Measurements from ENCODE around the gene CD99.
A peak's percentile ranks its signal among the peaks of the same experiment; 100 is the strongest.
"Not testable (repeated sequence)": the region's sequence is repeated elsewhere in the genome, so short reads cannot be mapped to it uniquely, and the experiment has no call there.

The CD99 gene

DNA sequence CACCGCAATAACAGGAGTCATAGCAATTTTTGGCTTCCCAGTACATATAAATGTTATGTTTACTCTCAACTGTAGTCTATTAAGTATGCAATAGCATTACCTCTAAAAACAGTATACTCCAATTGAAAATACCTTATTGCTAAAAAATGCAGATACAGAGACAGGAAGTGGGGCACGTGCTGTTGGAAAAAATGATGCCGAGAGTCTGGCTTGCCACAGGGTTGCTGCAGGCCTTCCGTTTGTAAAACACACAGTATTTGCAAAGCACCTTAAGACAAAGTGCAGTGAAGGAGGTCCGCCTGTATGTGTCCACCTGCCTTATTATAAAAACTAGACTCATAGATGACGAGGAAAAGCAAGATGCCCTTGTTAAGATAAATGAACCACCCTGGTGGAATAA is 23.5 kb downstream of the CD99 start:
- no peak for DNase-seq (ENCODE audit: low read depth)
- TF ChIP-seq, protein P1, sequence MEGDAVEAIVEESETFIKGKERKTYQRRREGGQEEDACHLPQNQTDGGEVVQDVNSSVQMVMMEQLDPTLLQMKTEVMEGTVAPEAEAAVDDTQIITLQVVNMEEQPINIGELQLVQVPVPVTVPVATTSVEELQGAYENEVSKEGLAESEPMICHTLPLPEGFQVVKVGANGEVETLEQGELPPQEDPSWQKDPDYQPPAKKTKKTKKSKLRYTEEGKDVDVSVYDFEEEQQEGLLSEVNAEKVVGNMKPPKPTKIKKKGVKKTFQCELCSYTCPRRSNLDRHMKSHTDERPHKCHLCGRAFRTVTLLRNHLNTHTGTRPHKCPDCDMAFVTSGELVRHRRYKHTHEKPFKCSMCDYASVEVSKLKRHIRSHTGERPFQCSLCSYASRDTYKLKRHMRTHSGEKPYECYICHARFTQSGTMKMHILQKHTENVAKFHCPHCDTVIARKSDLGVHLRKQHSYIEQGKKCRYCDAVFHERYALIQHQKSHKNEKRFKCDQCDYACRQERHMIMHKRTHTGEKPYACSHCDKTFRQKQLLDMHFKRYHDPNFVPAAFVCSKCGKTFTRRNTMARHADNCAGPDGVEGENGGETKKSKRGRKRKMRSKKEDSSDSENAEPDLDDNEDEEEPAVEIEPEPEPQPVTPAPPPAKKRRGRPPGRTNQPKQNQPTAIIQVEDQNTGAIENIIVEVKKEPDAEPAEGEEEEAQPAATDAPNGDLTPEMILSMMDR (conservative IDR thresholded peaks at IDR 0.05; ENCODE audit: low read depth, low read length): no peak
- H3K4me3 ChIP-seq (ENCODE audit: low read depth, low read length): no peak overlapping the region

DNA sequence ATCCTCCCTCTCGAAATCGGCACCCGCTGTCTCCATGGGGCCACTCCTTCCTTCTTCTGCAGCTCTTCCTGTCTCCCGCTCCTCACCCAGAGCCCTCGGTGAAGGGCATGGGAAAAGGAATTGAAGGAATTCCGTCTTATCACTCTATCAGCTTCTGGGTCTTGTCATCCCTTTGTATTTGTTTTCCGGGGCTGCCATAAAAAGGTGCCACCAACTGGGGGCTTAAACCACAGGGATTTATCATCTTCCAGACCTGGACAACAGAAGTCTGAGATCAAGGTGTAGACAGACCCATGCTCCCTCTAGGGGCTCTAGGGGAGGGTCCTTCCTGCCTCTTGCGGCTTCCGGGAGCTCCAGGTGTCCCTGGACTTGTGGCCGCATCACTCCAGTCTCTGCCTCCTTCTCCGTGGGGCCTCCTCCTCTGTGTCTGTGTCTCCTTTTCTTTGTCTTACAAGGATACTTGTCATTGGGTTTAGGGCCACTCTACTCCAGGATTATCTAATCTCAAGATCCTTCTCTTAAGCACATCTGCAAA is 24.0 kb downstream of the CD99 start:
- H3K4me3 ChIP-seq (ENCODE audit: low read depth, low read length): no peak overlapping the region
- DNase-seq (ENCODE audit: low read depth): no peak
- TF ChIP-seq, protein P1 (conservative IDR thresholded peaks at IDR 0.05; ENCODE audit: low read depth, low read length): no peak

DNA sequence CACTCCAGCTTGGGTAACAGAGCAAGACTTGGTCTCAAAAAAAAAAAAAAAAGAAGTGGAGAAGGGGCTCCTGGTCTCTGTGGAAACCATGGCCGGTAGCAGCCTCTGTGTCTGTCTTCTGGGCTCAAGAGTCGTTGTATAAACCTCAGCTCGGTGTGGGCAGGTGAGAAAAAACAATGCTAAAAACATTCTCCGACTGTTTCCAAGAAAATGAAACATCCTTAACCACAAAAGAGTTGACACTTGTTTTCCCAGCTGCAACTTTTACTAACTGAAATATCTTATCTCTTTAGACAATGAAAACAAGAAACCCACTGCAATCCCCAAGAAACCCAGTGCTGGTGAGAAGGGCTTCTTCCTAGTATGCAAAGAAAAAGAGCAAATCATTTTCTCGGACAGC is 26.2 kb downstream of the CD99 start:
- H3K4me3 ChIP-seq (ENCODE audit: low read depth, low read length): no peak overlapping the region
- TF ChIP-seq, protein P1 (conservative IDR thresholded peaks at IDR 0.05; ENCODE audit: low read depth, low read length): no peak
- DNase-seq (ENCODE audit: low read depth): no peak

DNA sequence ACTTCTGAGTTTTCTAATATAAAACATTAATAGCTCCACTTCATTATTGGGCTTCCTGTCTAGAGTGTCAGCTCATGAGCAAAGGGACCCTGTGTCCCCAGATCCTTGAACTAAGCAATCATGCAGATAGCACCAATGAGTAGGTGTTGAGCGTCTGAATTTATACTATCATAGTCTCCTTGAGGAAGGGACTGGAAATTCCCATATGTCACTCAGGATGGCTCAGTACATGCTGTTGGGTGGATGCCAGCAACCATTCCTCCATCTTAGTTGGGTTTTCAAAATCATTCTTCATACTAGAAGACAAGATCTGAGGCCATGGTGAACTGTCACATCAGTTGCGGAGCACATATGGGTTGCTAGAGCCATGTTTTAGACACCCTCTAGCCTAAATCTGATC is 27.7 kb downstream of the CD99 start:
- no peak for DNase-seq (ENCODE audit: low read depth)
- TF ChIP-seq, protein P1 (conservative IDR thresholded peaks at IDR 0.05; ENCODE audit: low read depth, low read length): no peak
- no peak overlapping the region for H3K4me3 ChIP-seq (ENCODE audit: low read depth, low read length)

DNA sequence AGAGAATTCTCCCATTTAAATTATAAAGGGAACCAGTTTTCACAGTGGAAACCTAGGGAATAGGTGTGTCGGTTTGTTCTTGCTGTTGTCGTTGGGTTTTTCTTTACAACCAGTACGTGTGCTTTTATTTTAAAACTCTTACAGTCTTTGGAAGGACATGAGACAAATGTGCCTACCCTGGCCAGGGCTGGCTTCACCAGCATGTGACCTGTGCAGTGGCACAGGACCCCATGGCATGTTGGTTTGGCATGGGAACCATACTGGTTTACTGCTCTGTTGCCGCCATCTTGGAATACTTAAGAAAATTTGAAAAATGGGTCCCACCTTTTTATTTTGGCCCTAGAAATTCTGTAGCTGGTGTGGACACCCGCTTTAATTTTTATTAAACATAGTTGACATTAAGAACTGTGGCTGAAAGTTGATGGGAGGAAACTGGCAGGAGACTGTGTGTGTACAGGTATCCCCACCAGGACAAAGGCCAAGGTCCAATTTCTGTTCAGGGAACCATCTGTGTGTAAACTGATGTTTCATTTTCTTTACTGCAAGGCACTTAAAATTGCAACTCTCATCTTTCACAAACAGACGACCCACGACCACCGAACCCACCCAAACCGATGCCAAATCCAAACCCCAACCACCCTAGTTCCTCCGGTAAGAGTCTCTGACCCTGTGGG is 28.8 kb downstream of the CD99 start:
- H3K4me3 ChIP-seq (ENCODE audit: low read depth, low read length): no peak overlapping the region
- DNase-seq (ENCODE audit: low read depth): no peak
- TF ChIP-seq, protein P1 (conservative IDR thresholded peaks at IDR 0.05; ENCODE audit: low read depth, low read length): no peak

DNA sequence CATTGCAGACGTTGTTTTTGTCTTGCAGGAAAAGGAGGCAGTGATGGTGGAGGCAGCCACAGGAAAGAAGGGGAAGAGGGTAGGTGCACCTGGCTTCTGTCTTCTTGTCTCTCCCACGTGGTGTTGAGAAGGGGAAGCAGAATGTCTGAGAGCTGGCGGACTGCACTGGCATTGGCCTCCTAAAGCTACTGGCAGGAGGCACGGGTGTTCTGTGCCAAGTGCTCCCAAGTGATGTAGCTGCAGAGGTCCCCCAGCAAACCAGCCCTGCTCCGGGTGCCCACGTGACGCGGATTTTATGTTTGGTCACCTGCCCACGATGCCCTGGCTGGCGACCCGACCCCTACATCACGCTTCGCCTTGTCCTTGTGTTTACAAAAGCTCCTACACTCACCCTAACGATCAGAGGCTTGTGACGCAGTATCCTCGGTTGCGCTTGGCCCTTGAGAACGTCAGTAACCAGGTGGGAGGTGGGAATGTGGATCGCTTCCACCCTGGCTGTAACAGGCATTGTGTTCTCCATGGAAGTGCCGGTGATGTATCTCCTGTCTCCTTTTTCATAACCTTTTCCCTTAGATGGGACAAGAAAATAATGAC is 32.3 kb downstream of the CD99 start:
- TF ChIP-seq, protein P1 (conservative IDR thresholded peaks at IDR 0.05; ENCODE audit: low read depth, low read length): no peak
- DNase-seq (ENCODE audit: low read depth): no peak
- no peak overlapping the region for H3K4me3 ChIP-seq (ENCODE audit: low read depth, low read length)

DNA sequence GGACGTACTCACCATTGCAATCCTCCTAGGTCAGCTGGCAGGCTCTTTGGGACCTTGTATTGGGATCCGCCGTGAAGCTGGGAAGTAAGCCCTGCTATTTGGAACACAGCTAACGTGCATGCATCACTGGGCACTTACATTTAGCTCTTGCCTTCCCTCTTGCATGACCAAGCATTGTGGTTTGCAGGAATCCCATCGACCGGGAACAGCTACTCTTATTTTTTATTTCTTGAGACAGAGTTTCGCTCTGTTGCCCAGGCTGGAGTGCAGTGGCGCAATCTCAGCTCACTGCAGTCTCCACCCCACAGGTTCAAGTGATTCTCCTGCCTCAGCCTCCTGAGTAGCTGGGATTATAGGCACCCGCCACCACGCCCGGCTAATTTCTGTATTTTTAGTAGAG is 36.2 kb downstream of the CD99 start:
- DNase-seq (ENCODE audit: low read depth): peak; percentile 29
- not testable (repeated sequence) for H3K4me3 ChIP-seq (ENCODE audit: low read depth, low read length)
